Measurements from ENCODE around the gene MYZAP.

The MYZAP gene

GRCh38 chr15:57683481-57683880 is 91.8 kb downstream of the MYZAP start:
- TF ChIP-seq FOXP2 (optimal IDR thresholded peaks at IDR 0.05; ENCODE audit: borderline replicate concordance, extremely low read depth, extremely low read length, insufficient read depth) (no peak), SIN3A (IDR thresholded peaks at IDR 0.05; ENCODE audit: borderline replicate concordance, insufficient read depth, low read length) (no peak), REST (IDR thresholded peaks at IDR 0.05; ENCODE audit: insufficient read depth in 1 of 2, low read depth in 2 of 2, low read length in 2 of 2) (no peak), POLR2AphosphoS5 (IDR thresholded peaks at IDR 0.05; ENCODE audit: low read depth, low read length) (no peak), TAF1 (IDR thresholded peaks at IDR 0.05; ENCODE audit: borderline replicate concordance, insufficient read depth, low read length) (no peak)

- TF ChIP-seq REST (IDR thresholded peaks at IDR 0.05; ENCODE audit: insufficient read depth in 1 of 2, low read depth in 2 of 2, low read length in 2 of 2) (no peak), FOXP2 (optimal IDR thresholded peaks at IDR 0.05; ENCODE audit: borderline replicate concordance, extremely low read depth, extremely low read length, insufficient read depth) (no peak), TAF1 (IDR thresholded peaks at IDR 0.05; ENCODE audit: borderline replicate concordance, insufficient read depth, low read length) (no peak), POLR2AphosphoS5 (IDR thresholded peaks at IDR 0.05; ENCODE audit: low read depth, low read length) (no peak), SIN3A (IDR thresholded peaks at IDR 0.05; ENCODE audit: borderline replicate concordance, insufficient read depth, low read length) (no peak)
Measured at GRCh38 chr15:57684491-57685151, 92.9 kb downstream of the MYZAP start.

- TF ChIP-seq POLR2AphosphoS5 (IDR thresholded peaks at IDR 0.05; ENCODE audit: low read depth, low read length): no peak
- TF ChIP-seq TAF1 (IDR thresholded peaks at IDR 0.05; ENCODE audit: borderline replicate concordance, insufficient read depth, low read length): no peak
- no peak for TF ChIP-seq REST (IDR thresholded peaks at IDR 0.05; ENCODE audit: insufficient read depth in 1 of 2, low read depth in 2 of 2, low read length in 2 of 2)
- TF ChIP-seq FOXP2 (optimal IDR thresholded peaks at IDR 0.05; ENCODE audit: borderline replicate concordance, extremely low read depth, extremely low read length, insufficient read depth): no peak
- TF ChIP-seq SIN3A (IDR thresholded peaks at IDR 0.05; ENCODE audit: borderline replicate concordance, insufficient read depth, low read length): no peak
Measured at GRCh38 chr15:57685306-57686095, 93.8 kb downstream of the MYZAP start.

- no peak for TF ChIP-seq REST (IDR thresholded peaks at IDR 0.05; ENCODE audit: insufficient read depth in 1 of 2, low read depth in 2 of 2, low read length in 2 of 2)
- no peak for TF ChIP-seq POLR2AphosphoS5 (IDR thresholded peaks at IDR 0.05; ENCODE audit: low read depth, low read length)
- TF ChIP-seq TAF1 (IDR thresholded peaks at IDR 0.05; ENCODE audit: borderline replicate concordance, insufficient read depth, low read length): no peak
- TF ChIP-seq FOXP2 (optimal IDR thresholded peaks at IDR 0.05; ENCODE audit: borderline replicate concordance, extremely low read depth, extremely low read length, insufficient read depth): no peak
- TF ChIP-seq SIN3A (IDR thresholded peaks at IDR 0.05; ENCODE audit: borderline replicate concordance, insufficient read depth, low read length): no peak
Measured at GRCh38 chr15:57686657-57687056, 95.0 kb downstream of the MYZAP start.
